GM18867 (cell line): Measurements from ENCODE around the gene CACNG1.
"Not testable (repeated sequence)": the region's sequence is repeated elsewhere in the genome, so short reads cannot be mapped to it uniquely, and the experiment has no call there.

Experiments
- ATAC-seq: cut with Tn5 transposase; IDR thresholded peaks from one replicate; pipeline ENCODE4 v1.9.1; 2021; ENCODE audit warnings: mild to moderate bottlenecking, moderate library complexity; ENCODE audit not compliant: unreplicated experiment

CACNG1 gene

GRCh38 chr17:67024736-67025135 is 19.6 kb upstream of the CACNG1 start:
- no peak for ATAC-seq

GRCh38 chr17:67025216-67025792 is 19.1 kb upstream of the CACNG1 start:
- ATAC-seq: no peak

GRCh38 chr17:67026341-67026740 is 18.0 kb upstream of the CACNG1 start:
- no peak for ATAC-seq

- no peak for ATAC-seq
These were observed 17.2 kb upstream of the CACNG1 start for GRCh38 chr17:67027031-67027628.

GRCh38 chr17:67030641-67031040 is 13.7 kb upstream of the CACNG1 start:
- no peak for ATAC-seq

GRCh38 chr17:67032382-67032781 is 12.0 kb upstream of the CACNG1 start:
- ATAC-seq: no peak

- no peak for ATAC-seq
These were observed 11.4 kb upstream of the CACNG1 start for GRCh38 chr17:67032985-67033384.

GRCh38 chr17:67033613-67034012 is 10.7 kb upstream of the CACNG1 start:
- ATAC-seq: no peak

GRCh38 chr17:67035131-67036083 is 8.9 kb upstream of the CACNG1 start:
- peak; percentile 77 for ATAC-seq

GRCh38 chr17:67038861-67039365 is 5.4 kb upstream of the CACNG1 start:
- no peak for ATAC-seq

- no peak for ATAC-seq
These were observed 3.7 kb upstream of the CACNG1 start for GRCh38 chr17:67040652-67041051.

GRCh38 chr17:67041119-67041518 is 3.2 kb upstream of the CACNG1 start:
- not testable (repeated sequence) for ATAC-seq

- ATAC-seq: no peak
These were observed 2.8 kb upstream of the CACNG1 start for GRCh38 chr17:67041531-67041930.

GRCh38 chr17:67041941-67042899 is 2.1 kb upstream of the CACNG1 start:
- no peak for ATAC-seq

GRCh38 chr17:67043283-67043682 is 1.1 kb upstream of the CACNG1 start:
- ATAC-seq: no peak

- ATAC-seq: no peak
These were observed 586 bp downstream of the CACNG1 start for GRCh38 chr17:67044940-67045339.

- ATAC-seq: no peak
These were observed 2.0 kb downstream of the CACNG1 start for GRCh38 chr17:67046398-67046797.

- ATAC-seq: no peak
These were observed 3.0 kb downstream of the CACNG1 start for GRCh38 chr17:67047382-67047781.

GRCh38 chr17:67049025-67049739 is 4.8 kb downstream of the CACNG1 start:
- ATAC-seq: no peak

- no peak for ATAC-seq
These were observed 5.7 kb downstream of the CACNG1 start for GRCh38 chr17:67050066-67050465.
